HG02610 (cell line): ENCODE results near the gene CCN5.
"Not testable (repeated sequence)": the region's sequence is repeated elsewhere in the genome, so short reads cannot be mapped to it uniquely, and the experiment has no call there.

Experiments used
- ATAC-seq: cut with Tn5 transposase; IDR thresholded peaks from one replicate; pipeline ENCODE4 v1.9.1; 2021; ENCODE audit warnings: mild to moderate bottlenecking, moderate library complexity; ENCODE audit not compliant: unreplicated experiment

CCN5 gene

GRCh38 chr20:44694159-44694558, 21.0 kb upstream of the CCN5 start:
- ATAC-seq, result no peak

DNA sequence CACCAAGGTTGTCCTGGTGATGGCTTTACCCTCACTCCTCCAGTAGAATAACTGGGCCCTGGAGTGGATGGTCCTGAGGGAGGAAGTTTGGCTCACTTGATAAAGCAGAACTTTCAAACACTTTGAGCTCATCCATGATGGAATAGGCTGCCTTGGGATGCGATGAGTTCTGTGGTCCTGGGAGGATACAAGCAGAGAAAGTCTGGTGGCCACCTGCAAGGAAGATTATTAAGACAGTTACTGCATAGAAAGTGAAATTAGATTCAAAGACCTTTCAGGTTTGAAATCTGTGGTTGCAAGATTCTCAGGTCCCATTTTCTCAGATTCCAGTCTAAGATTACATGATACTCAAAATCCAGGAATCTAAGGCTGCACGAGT, 19.9 kb upstream of the CCN5 start:
- ATAC-seq, result no peak

DNA sequence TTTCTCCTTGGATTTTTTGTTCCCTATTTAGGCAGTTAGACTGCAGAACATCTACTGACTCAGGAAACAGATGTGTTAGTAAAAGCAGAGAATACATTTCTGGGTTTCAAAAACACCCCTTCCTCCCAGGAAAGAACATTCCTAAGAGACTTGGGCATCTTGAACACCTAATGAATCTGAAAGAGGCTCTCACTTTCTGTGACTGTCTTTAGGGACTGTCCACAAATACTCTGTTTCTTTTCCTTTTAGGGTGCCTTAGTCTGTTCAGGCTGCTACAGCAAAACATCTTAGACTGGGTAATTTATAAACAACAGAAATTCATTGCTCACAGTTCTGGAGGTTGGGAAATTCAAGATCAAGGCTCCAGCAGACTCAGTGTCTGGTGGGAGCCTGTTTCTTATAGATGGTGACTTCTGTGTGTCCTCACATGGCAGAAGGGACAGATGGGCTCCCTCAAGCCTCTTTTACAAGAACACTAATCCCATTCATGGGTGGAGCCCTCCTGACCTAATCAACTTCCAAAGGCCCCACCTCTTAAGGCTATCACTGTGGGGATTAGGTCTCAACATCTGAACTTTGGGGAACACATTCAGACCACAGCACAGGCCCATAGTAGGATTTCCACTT, 19.4 kb upstream of the CCN5 start:
- no peak for ATAC-seq

GRCh38 chr20:44696315-44696714, 18.9 kb upstream of the CCN5 start:
- no peak for ATAC-seq

- not testable (repeated sequence) for ATAC-seq
These were observed 18.1 kb upstream of the CCN5 start for GRCh38 chr20:44697041-44697440.

DNA sequence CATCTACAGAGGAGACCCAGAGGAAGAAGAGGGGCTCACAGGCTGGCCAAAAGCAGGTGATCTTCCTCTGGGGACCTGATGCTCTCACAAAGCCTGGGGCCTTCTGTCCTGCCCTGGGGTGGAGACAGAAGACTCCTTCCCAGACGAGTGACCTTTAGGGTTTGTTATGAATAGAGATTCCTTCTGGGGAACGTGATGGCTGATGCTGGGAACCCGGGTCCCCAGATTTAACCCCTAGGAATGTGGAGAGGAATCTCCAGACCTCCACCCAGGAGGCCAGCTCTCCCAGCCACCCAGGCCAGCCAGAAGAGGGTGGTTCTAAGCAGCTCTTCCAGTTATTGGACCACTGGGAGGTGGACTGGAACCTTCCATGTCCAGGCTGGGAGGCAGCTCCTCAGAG, 16.8 kb upstream of the CCN5 start:
- ATAC-seq, result no peak

- no peak for ATAC-seq
These were observed 14.9 kb upstream of the CCN5 start for GRCh38 chr20:44700306-44700705.

- no peak for ATAC-seq
These were observed 13.9 kb upstream of the CCN5 start for GRCh38 chr20:44701118-44701857.

DNA sequence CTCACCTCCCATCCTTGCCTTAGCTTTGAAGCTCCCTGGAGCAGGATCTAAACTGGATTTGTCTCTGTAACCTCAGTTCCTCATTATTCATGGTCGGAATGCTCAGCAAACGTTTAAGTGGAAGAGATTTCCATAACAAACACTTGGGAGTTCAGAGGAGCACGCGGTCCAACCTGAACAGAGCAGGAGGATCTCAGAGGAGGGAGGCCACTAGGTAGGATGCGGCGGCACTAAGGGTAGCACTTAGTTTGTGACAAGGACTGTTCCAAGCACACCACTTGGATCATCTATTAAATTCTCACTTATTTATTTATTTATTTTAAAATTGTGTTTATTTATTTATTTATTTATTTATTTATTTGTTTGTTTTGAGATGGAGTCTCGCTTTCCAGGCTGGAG, 13.3 kb upstream of the CCN5 start:
- ATAC-seq, result no peak

DNA sequence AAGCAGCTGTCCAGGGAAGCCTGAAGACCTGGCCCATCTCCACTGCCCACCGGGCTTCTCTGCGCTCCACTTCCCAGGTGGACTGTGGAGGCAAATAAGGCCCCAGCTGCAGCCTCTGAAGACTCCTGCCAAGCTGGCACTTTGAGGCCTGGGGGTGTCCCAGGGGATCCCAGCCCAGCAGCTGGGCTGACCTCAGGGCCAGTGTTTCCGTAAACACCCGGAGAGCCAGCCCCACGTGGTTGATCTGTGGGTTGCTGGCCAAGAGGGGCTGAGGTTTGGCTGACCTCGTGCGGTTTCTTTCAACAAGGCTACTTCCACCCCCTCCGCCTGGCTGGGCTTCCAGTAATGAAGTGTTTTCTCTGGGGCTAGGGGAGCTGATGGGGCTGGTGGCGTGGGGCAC, 12.4 kb upstream of the CCN5 start:
- ATAC-seq, result no peak

GRCh38 chr20:44703183-44703925, 11.8 kb upstream of the CCN5 start:
- ATAC-seq, result no peak

DNA sequence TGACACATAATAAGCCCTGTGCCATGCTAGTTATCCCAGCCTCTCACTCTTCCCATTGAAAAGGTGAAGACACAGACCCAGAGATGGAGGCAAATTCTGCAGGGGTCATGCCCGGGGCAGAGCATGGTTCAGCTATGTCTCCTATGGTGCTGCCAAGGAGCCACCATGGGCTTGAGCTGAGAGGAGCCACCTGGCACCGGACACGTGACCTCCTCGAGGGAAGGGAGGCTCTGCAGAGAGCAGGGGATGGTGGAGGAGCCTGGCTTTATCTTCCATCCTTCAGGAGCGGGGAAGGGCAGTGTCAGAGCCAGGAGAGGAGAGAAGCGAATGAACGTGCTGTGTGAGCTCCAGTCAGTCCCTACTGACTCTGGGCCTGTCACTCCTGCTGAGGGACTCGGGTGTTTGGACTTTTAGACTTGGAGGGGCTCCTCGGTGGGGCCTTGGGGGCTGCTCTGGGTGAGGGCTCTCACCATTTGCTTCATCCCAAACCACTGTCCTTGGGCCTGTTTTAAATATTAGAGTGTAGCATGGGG, 11.1 kb upstream of the CCN5 start:
- no peak for ATAC-seq

DNA sequence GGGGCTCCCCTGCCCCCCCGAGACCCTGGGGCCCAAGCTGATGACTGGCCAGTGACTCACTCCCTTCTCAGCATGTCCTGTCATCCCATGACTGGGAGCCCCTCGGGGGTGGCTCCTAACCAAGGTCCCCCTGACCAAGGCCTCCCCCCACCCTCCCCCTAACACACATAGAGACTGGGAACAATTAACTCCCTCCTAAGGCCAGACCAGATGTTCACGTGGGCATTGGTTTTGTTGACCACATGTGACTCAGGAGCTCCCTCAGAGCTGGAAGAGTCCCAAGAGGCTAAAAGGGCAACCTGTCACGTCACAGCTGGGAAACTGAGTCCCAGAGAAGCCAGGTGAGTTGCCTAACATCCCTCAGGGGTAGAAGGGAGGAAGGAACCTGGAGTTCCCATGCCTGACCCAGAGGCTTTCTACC, 10.6 kb upstream of the CCN5 start:
- no peak for ATAC-seq

DNA sequence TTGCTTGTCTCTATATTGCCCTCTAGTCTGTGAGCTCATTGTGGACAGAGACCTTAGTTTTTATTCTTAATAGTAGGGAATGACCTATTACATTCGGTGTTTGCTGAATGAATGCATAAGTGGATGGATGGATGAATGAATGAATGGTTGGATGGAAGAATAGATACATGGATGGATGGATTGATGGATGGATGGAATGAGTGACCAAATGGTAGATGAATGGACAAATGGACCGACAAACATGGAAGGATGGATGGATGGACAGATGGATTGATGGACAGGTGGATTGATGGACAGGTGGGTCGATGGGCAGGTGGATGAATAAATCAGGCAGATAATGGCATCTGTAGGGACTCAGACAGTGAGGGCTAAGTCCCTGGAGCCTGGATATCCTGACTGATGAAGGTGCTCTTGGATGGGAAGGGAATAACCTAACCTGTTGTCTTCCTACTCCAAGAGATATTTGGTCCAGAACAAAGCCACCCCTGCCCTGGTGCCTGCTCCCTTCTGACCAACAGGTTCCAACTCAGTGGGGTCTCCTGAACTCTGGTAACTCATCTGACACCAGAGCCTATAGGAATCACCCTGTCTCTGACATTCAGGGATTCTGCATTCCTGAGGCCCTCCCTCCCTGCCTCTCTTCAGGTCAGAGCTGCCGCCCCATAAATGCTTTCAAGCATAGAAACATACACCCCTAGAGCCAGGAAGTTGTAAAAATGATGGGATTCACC, 9.6 kb upstream of the CCN5 start:
- ATAC-seq, result no peak

DNA sequence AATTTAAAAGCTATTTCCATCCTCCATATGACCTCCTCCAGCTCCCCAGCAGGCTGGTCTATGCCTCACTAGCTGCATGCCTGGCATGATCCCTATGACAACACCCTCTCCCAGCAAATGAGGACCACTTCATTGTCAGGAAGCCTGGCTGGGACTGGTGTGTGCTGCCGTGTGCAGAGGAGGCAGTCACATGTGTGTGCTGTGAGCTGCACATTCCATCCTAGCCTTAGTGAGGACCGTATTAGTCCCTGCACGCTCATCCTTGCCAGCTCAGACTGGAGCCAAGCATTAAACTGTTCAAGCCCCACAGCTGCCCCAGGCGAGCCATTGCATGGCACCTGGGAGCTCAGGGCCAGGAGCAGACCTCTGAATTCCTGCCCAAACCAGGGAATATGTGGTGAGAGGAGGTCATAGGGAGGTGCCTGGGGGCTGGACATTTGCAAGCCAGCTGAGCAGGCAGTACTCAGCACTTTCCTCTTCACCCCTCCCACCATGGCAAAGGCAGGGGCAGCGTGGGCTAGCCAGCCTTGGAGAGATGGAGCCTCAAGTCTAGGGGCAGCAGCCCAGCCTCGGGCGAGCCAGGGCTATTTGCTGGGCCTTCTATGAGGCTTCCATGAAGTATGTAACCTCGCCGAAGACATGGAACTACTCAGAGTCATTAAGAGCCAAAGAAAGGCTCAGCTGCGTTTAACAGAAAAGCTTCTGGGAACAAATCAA, 8.7 kb upstream of the CCN5 start:
- no peak for ATAC-seq

DNA sequence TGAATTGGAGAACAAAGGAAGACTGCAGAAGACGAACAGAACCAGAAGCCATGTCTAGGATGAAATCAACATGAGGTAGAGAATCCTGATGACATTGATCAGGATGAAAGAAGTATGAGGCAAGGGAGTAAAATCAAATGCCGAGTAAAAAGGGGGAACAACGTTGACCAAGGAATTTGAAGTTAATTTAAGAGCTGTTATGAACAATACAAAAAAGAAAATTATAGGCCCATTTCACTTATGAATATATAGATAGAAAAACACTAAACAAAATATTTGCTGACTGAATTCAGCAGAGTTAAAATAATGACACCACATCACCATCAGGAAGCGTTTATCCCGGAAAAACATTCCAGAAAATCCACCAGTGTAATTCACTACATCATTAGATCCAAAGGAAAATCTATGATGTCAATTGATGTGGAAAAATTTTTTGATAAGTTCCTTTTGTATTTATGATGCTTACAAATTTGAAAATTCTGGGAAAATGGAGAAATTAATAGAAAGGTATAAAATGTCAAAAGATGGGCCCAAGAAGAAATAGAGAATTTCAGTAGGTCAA, 8.1 kb upstream of the CCN5 start:
- no peak for ATAC-seq

GRCh38 chr20:44709380-44709779, 5.8 kb upstream of the CCN5 start:
- no peak for ATAC-seq

DNA sequence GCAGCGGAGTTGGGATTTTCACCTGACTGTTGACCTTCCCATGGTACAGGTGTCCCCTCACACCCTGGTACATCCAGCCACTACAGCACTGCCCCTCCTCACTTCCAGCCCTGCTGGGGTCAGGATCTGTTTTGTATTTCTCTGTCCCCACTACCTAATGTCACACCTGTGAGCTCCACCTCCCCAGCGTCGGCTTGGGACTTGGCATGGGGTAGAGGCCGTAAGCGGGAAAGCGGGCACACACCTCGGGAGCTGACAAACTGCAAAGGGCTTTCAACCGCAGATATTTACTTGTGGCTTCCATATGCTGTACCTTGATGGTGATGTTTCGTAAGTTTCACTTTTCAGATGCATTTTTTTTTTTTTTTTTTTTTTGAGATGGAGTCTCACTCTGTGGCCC, 5.4 kb upstream of the CCN5 start:
- ATAC-seq, result no peak

DNA sequence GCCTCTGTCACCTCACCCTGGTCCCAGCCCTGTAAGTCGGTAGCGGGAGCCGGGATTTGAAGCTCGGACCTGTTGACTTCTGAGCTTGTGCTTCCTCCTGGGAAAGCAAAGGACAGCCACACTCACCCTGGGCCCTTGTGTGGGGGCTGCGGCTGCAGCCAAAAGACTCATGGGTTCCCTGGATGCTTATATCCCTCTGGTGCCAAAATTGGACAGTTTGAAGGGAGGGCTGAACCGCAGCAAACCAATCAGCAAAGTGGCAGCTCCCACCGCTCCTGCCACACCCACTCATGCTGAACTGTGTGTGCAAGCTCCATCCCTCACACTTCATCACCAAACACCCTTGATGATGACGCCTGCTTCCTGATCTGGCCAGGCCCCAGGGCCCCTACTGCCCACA, 3.9 kb upstream of the CCN5 start:
- no peak for ATAC-seq

- no peak for ATAC-seq
These were observed 968 bp upstream of the CCN5 start for GRCh38 chr20:44714102-44714700.
